Upper lobe of left lung (tissue), 4 donors: ENCODE measurements around the gene U2AF1L4.
A peak's percentile ranks its signal among the peaks of the same experiment; 100 is the strongest.

Experiments
- CTCF ChIP-seq, 6 experiments: fragments of 450-650 bp in 4 of 6; fragments of 200-600 bp in 2 of 6; sonication (generic) in 2 of 6; IDR thresholded peaks; one replicate each; pipeline ENCODE4 v1.5.1; 2016 to 2019; ENCODE audit warnings: antibody characterized with exemption in 6 of 6
- EP300 ChIP-seq, 4 donors: sonication (generic); formaldehyde crosslinking; IDR thresholded peaks; one replicate each; pipeline ENCODE4 v1.5.1; 2017; ENCODE audit warnings: antibody characterized with exemption in 4 of 4, control low read depth in 2 of 4
- POLR2A ChIP-seq, 4 donors: fragments of 450-650 bp; IDR thresholded peaks; one replicate each; pipeline ENCODE4 v1.5.1; 2016 to 2017; ENCODE audit warnings: antibody characterized with exemption in 4 of 4, mild to moderate bottlenecking in 2 of 4
- POLR2AphosphoS5 ChIP-seq, 2 donors: sonication (generic); formaldehyde crosslinking; IDR thresholded peaks; one replicate each; pipeline ENCODE4 v1.5.1; 2017; ENCODE audit warnings: antibody characterized with exemption in 2 of 2

GRCh38 chr19:35745328-35746086 is at the start of gene U2AF1L4, which contains the start of gene PSENEN:
- TF ChIP-seq POLR2AphosphoS5 (IDR thresholded peaks at IDR 0.05): peak in 1 of 2 donors; percentile 70
- TF ChIP-seq CTCF (IDR thresholded peaks at IDR 0.05): peak in 2 of 6 experiments; percentile 3 to 28
- TF ChIP-seq POLR2A (IDR thresholded peaks at IDR 0.05): peak in 1 of 4 donors; percentile 48
- no peak for TF ChIP-seq EP300 (IDR thresholded peaks at IDR 0.05)
